IPS-18c (cell line): Measurements from ENCODE around the gene GPRIN1.
"Not testable (repeated sequence)": the region's sequence is repeated elsewhere in the genome, so short reads cannot be mapped to it uniquely, and the experiment has no call there.

ENCODE experiments used
- H3K4me3 ChIP-seq: 2 replicates; pipeline ENCODE4 v1.7.0; 2013; ENCODE audit warnings: low read depth, mild to moderate bottlenecking, low read length, moderate library complexity; ENCODE audit not compliant: insufficient read depth
- H3K9me3 ChIP-seq: one replicate; pipeline ENCODE4 v1.6.1; 2013; ENCODE audit warnings: mild to moderate bottlenecking, low read length, moderate library complexity; ENCODE audit not compliant: control insufficient read depth, insufficient read depth

The GPRIN1 gene

DNA sequence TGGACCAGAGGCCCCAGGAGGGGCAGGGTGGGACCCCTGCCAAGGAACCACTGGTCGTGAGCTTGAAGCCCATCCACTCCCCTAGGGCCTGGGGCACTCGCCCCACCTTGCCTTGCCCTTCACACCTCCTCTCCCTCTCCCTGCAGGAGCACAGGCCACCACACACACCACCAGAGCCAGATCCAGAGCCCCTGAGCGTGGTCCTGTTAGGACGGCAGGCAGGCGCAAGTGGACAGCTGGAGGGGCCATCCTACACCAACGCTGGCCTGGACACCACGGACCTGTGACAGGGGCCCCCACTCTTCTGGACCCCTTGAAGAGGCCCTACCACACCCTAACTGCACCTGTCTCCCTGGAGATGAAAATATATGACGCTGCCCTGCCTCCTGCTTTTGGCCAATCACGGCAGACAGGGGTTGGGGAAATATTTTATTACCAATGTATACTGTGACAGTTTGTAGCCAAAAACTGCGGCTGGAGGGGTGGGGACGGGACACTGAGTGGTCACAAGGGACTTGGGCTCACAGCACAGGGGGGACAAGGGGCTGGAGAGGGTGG lies 14.5 kb downstream of the GPRIN1 start:
- Histone ChIP-seq H3K4me3 (no peak overlapping the region), H3K9me3 (no peaks in the 10 kb centered on the region)

DNA sequence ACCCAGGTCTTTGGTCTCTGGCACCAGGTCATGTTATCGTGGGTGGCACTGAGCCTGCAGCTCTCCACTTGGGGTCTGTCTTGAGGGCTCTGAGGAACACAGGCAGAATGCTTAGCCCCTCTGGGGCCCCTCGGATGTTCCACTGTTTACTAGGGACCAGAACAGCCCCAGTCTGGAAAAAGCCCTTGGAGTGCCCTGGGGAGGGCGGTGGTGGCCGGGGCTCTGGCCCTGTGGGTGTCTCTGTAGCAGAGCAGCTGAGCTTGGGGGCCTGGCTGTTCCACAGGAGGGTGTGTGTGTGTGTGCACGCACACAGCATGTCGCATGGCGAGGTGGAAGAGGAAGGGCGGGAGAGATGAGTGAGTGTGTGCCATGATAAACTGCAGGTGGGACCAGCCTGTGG lies 15.4 kb downstream of the GPRIN1 start:
- Histone ChIP-seq H3K4me3 (no peak overlapping the region), H3K9me3 (no peaks in the 10 kb centered on the region)

DNA sequence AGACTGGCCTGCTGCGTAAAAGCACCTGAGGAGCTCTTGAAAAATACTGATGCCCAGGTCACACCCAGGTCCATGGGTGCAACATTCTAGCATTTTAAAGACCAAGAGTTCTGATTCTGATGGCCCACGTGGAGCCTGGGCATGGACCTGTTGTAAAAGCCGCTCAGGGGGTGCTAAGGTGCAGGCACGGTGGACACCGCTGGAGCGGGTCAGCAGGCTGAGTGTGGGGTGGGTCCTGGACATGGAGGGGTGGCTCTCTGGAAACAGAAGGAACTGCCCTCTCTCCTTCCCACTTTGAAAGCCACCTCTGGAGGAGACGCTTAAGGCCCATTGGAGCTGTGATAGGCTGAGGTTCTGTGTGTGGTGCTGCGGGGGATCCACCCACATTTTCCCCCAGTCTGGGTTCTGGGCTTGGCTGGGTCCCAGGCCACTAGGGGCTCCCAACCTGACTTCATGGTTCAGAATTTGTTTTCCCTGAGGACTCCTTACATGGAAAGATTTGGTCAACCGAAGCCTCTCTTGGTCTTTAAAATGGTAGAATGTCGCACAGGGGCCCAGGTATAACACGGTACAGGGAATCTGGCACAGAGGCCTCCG lies 16.6 kb downstream of the GPRIN1 start:
- H3K4me3 ChIP-seq: no peak overlapping the region
- H3K9me3 ChIP-seq: no peaks in the 10 kb centered on the region

DNA sequence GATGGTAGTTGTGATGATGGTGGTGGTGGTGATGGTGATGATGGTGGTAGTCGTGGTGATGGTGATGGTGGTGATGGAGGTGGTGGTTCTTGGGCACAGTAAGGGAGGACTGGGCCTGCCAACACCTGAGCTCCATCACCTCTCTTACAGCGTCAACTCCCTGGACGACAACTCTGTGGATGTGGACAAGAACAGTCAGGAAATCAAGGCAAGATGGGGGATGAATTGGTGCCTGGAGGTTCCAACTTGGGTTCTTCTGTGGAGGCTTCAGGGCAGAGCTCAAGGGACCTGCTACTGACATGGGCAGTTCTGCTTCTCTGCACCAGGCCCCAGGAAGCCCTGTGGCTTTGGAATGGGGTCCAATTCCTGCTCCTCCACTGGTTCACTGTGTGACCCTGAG lies 17.4 kb downstream of the GPRIN1 start:
- no peaks in the 10 kb centered on the region for H3K9me3 ChIP-seq
- H3K4me3 ChIP-seq: no peak overlapping the region

DNA sequence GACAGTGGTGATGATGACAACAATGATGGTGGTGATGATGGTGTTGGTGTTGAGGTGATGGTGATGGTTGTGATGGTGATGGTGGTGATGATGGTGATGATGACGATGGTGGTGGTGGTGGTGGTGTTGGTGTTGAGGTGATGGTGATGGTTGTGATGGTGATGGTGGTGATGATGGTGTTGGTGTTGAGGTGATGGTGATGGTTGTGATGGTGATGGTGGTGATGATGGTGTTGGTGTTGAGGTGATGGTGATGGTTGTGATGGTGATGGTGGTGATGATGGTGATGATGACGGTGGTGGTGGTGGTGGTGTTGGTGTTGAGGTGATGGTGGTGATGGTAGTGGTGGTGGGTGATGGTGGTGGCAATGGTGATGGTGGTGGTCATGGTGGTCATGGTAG lies 18.3 kb downstream of the GPRIN1 start:
- not testable (repeated sequence) for H3K4me3 ChIP-seq, H3K9me3 ChIP-seq

DNA sequence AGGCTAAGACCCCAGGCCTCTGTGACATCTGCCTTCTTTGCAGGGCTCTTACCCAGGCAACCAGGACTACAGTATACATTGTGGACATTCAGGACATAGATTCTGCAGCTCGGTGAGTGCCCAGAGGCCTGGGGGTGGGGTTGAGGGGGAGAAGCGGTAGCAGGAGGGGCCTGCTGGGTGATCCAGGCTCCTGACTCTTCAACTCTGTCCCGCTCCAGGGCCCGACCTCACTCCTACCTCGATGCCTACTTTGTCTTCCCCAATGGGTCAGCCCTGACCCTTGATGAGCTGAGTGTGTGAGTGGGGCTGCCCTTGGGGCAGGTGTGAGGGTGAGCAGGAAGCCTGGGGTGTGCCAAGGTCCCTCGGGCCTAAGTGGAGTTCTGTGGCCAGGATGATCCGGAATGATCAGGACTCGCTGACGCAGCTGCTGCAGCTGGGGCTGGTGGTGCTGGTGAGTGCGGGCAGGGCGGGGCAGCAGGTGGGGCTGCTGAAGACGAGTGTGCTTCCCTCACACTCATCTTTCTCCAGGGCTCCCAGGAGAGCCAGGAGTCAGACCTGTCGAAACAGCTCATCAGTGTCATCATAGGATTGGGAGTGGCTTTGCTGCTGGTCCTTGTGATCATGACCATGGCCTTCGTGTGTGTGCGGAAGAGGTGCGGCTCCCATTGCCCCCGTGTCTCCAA lies 19.8 kb downstream of the GPRIN1 start:
- H3K9me3 ChIP-seq: peaks cover 4% of the 10 kb centered on the region
- H3K4me3 ChIP-seq: no peak overlapping the region

DNA sequence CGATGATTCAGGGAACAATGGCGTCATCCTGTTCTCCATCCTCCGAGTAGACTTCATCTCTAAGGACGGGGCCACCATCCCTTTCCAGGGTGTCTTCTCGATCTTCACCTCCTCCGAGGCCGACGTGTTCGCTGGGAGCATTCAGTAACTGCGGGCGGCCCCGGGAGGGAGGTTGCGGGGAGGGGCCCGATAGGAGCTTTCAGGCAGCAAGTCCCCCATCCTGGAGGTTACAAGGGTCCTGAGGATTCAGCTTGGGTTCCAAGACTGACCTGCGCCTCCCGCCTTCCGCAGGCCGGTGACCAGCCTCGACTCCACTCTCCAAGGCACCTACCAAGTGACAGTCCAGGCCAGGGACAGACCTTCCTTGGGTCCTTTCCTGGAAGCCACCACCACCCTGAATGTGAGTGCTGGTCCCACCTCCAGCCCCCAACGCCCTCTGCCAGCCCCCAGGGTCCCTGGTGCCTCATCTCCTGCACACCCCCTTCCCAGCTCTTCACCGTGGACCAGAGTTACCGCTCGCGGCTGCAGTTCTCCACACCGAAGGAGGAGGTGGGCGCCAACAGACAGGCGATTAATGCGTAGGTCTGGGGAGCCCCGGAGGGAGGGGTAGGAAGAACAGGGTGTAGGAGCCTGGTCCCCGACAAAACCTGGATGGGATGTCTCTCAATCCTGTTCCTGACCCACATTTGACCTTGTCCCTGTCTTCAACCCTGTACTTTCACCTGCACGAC lies 20.8 kb downstream of the GPRIN1 start:
- no peak overlapping the region for H3K4me3 ChIP-seq
- H3K9me3 ChIP-seq: peaks cover 6% of the 10 kb centered on the region

DNA sequence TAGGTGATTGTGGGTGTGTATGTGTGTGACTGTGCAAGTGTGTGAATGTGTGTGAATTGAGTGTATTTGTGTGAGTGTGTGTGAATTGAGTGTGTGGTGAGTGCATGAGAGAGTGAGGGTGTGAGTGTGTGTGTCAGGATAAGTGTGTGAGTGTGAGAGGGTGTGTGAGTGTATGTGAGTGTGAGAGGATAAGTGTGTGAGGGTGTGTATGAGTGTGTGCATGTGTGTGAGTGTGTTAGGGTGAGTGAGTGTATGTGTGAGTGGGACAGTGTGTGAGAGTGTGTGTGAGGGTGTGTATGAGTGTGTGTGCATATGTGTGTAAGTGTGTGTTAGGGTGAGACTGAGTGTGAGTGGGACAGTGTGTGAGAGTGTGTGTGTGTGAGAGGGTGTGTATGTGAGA lies 21.7 kb downstream of the GPRIN1 start:
- peaks cover 6% of the 10 kb centered on the region for H3K9me3 ChIP-seq
- H3K4me3 ChIP-seq: no peak overlapping the region

DNA sequence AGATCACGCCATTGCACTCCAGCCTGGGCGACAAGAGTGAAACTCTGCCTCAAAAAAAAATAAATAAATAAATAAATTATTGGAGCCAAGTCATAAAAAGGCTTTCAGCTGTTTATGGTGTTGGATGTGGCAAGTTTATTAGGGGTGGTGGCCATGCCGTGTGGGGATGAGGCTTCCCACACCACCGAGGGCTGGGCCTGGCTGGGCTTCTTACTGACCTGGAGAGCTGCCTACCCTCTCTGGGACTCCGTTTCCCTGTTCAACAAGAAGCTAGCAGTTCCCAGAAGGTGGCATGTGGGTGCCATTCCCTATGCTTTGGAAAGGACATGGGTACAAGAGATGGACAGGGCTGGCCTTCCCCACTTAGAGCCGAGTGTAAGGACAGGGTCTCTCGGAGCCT lies 22.6 kb downstream of the GPRIN1 start:
- H3K9me3 ChIP-seq: peaks cover 6% of the 10 kb centered on the region

DNA sequence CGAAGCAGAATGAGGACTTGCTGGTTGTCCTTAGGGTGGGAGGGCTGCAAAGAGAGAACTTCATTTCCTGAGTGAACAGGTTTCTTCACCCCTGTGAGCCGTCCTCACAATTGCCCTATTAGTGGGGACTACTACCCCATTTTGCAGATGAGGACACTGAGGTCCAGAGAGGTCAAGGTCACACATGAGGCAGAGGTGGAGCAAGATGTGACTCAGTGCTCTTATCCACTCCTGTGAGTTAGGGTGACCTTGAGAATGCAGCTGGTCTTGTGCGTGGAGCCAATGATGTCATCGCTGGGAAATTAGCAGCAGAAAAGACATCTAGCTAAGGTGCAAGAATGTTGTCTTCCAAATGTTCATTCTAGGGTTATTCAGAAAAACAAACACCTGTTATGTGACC lies 26.9 kb downstream of the GPRIN1 start:
- H3K9me3 ChIP-seq: peaks cover 6% of the 10 kb centered on the region
- H3K4me3 ChIP-seq: no peak overlapping the region

More for the DNA sequence above, 22.6 kb downstream of the GPRIN1 start:
- H3K4me3 ChIP-seq: no peak overlapping the region

DNA sequence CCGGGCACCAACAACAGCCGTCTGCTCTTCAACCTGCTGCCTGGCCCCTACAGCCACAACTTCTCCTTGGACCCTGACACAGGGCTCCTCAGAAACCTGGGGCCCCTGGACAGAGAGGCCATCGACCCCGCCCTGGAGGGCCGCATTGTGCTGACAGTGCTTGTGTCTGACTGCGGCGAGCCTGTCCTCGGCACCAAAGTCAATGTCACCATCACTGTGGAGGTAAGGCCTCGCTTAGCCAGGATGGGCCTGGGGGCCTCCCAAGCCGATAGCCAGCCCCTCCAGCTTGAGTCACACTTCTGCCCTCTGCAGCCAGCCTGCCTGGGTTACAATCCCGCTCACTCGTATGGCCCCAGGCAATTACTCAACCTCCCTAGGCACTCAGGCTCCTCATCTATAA lies 28.6 kb downstream of the GPRIN1 start:
- Histone ChIP-seq H3K4me3 (no peak overlapping the region), H3K9me3 (peaks cover 6% of the 10 kb centered on the region)

DNA sequence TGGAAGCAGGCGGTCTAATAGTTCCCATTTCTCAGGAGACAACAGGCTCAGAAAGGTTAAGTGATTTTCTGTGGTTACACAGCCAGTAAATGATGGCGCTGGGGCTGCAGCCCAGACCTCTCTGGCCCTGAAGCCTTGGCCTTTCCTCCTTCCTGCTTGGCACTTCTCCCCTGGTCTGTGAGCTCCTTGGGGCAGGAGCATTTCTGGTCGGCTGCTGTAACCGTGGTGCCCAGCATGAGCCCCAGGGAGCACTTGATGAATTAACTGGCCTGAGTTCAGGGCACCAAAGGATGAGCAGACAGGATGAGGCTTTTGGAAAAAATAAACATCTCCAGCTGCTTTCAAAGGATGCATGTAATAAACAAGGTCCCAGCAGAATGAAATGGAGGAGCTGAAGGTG lies 30.6 kb downstream of the GPRIN1 start:
- no peaks in the 10 kb centered on the region for H3K9me3 ChIP-seq
- H3K4me3 ChIP-seq: no peak overlapping the region

DNA sequence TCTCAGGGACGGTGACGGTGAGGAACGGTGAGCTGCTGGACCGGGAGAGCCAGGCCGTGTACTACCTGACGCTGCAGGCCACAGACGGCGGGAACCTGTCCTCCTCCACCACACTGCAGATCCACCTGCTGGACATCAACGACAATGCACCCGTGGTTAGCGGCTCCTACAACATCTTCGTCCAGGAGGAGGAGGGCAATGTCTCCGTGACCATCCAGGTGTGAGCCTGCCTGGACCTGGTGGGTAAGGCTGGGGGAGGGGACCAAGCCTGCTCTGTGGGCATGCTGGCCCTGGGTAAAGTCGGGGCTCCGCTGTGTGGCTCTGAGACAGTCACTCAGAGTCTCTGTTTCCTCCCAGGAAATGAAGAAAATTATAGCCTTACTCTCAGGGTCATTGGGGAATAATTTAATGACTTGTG lies 31.6 kb downstream of the GPRIN1 start:
- no peaks in the 10 kb centered on the region for H3K9me3 ChIP-seq
- H3K4me3 ChIP-seq: no peak overlapping the region

DNA sequence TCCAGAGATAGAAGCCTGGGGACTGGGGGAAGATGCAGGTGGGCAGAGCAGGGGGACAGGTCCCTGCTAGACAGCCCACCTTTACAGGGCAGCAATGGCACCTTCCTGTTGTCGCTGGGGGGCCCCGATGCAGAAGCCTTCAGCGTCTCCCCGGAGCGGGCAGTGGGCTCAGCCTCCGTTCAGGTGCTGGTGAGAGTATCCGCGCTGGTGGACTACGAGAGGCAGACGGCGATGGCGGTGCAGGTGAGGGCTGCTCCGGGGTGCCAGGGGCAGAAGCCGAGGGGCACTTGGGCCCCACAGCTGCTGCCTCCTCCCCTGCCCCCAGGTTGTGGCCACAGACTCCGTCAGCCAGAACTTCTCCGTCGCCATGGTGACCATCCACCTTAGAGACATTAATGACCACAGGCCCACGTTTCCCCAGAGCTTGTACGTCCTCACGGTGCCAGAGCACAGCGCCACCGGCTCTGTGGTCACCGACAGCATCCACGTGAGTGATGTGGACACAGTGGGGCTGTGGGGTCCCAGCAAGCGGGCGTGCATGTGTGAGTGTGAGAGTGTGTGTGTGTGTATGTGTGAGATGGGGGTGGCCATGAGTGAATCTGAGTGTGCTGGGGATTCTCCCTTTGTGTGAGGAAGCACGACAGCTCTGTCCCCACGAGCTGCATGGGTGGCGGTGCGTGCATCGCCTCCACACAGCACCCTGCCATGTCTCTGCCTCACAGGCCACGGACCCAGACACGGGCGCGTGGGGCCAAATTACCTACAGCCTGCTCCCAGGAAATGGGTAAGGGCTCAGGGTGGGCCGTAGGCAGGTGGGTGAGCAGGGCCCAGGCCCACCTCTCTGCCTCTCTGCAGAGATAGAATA lies 32.4 kb downstream of the GPRIN1 start:
- Histone ChIP-seq H3K4me3 (no peak overlapping the region), H3K9me3 (no peaks in the 10 kb centered on the region)

DNA sequence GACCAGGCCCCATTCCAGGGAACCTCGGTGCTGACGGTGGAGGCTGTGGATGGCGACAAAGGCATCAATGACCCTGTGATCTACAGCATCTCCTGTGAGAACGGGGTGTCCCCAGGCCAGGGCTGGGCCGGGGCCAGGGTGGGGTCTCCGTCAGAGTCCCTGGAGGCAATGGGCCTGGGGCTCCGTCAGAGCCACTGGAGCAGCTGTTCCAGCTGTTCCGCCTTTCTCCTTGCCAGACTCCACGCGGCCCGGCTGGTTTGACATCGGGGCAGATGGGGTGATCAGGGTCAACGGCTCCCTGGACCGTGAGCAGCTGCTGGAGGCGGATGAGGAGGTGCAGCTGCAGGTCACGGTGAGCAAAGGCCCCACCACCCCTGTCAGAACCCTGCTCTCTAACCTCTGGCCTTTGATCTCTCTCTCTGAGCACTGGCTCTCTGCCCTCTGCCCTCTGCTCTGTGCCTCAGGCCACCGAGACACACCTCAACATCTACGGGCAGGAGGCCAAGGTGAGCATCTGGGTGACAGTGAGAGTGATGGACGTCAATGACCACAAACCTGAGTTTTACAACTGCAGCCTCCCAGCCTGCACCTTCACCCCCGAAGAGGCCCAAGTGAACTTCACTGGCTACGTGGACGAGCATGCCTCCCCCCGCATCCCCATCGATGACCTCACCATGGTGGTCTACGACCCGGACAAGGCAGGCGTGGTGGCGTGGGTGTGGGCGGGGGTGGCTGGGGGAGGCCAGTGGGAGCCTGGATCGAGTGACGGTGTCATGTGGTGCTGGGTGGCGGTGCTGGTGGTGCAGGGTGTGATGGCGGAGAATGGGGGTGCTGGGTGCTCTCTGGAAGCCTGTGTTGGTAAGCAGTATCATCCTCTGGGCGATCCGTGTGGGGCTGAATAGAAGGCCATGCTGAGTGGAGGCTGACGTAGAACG lies 34.2 kb downstream of the GPRIN1 start:
- H3K9me3 ChIP-seq: no peaks in the 10 kb centered on the region
- no peak overlapping the region for H3K4me3 ChIP-seq

DNA sequence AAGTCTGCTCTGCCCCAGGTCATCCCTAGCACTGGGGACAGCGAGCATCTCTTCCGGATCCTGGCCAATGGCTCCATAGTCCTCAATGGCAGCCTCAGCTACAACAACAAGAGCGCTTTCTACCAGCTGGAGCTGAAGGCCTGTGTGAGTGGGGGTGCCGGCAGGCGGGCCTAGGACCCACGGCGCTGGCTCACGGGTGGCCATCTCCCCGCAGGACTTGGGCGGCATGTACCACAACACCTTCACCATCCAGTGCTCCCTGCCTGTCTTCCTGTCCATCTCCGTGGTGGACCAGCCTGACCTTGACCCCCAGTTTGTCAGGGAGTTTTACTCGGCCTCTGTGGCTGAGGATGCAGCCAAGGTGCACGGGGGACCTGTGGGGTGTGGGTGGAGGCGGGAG lies 34.9 kb downstream of the GPRIN1 start:
- H3K4me3 ChIP-seq: no peak overlapping the region
- no peaks in the 10 kb centered on the region for H3K9me3 ChIP-seq

DNA sequence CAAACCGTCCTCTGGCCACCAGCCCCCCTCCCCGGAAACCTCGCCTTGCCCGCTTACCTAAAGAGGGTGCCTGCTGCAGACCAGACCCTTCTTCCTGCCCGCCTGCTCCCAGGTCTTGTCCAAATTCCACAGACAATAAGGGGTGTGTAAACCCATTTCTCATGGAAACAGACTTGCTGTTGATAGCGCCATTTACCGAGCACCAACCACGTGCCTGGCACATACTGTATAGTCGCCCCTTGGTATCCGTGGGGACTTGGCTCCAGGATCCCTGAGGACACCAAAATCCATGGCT lies 35.7 kb downstream of the GPRIN1 start:
- H3K4me3 ChIP-seq: no peak overlapping the region
- H3K9me3 ChIP-seq: no peaks in the 10 kb centered on the region
